Activated CD4-positive, alpha-beta T cell treated with anti-CD3 and anti-CD28 coated beads for 4 hours (primary cell): ENCODE results near the gene MCTP1.

Source experiments
- DNase-seq, 2 donors: peaks; one replicate each; pipeline ENCODE4 v3.0.0-alpha.2; 2020

The MCTP1 gene

DNA sequence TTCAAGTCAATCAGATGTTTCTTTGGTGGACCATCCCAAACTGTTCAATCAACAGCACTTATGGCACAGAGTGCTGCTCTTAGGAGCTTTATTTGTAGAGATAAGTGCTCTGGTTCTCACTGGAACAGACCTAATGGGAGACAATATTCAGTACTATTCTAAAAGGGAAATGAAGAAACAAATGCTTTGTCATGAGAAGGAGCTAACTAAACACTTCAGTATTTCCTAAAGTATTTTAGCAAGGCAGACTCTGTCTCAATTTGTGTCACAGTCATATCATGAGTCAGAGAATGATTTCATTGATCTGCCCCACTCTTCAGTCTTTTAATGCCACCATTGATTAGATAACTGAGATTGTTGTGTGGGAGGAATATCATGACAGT, 491.1 kb downstream of the MCTP1 start:
- no peak for DNase-seq

DNA sequence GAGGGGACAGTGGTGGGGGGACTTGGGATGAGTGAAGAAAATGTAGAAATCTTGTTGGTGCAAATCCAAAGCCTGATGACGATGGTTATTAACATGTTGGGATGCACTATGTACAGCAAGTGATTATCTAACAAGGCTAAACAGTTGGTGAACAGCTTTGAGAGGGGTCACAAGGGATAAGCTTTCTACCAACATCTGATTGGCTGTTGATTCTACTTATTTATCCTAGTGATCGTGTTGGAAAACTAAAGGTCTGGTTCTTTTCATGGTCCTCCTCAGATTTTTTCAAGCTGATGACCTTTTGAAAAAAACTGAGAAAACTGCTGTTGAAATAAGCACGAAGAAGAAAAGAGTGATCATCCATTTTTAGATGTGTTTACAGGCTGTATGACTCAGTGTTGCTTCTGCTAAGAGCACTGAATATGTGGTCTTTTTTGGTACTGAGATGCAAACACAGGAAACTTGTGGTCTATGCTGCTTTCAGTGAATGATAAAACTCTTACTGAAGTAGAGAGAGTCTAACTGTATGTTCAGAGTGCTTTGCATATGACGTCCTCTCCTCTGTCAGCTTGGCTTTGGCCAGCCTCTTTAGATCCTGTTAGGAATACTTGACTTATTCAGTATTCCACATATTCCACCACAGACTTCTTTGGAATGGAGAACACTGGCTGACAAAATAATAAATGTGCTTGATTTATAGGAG, 491.6 kb downstream of the MCTP1 start:
- DNase-seq: peak in 1 of 2 donors; percentile 22

GRCh38 chr5:94791829-94792228, 493.1 kb downstream of the MCTP1 start:
- DNase-seq: no peak

DNA sequence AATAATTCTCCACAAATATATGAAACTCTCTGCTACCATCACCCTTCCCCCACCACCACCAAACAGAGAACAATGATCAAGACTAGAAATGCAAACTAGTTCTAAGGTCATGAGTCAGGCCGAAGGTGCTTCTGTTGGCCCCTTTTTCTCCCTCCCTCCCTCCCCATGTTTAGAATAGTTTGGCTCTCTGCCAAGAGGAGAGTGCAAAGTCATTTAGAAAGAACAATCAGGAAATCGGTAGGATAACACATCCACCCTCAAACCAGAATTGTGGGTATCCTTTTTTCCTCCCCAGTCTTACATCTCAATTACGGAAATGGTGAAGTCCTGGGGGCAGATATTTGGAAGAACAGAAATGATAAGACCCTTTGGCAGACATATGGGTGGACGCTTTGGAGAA, 496.4 kb downstream of the MCTP1 start:
- DNase-seq: no peak

DNA sequence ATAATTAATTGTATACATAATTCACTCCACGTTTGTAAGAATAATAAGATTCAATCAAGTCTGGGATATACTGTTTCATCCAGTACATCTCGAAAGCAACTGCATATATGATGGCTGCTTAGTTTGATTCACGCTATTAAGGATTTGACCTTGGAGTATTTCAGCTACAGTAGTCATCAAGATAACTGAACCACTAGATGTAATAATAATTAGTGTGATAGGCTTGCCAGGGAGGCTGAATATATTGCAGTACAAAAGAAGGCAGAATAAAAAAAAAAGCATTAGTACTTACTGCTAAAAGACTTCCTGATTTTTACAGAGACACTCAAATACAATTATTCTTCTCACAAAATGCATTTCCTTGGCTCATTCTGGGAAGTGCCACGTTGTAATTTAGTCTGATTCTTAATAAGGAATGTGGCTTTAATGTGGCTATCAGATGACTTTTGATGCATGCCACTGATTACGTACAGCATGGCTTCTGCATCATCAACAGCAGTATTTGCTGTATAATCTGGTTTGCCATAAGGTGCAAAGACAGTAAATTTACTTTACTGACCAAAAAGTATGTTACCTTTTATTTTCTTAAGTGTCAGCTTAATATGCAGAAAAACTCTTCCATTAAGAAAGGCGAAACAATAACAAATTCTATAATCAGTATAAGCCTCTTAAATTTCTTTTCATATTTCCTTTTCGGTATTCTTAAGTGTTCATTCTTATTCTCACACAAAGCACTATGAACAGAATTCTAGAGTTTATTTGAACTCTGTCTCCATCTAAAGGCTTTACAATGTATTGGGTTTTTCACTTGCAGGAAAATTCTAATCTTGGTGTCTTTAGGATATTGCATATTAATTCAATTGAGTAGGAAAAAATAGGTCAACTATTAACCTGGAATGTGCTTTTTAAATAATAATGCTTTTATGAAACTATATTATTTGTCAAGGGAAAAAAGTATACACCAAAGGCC, 500.1 kb downstream of the MCTP1 start:
- no peak for DNase-seq

GRCh38 chr5:94782383-94782782, 502.5 kb downstream of the MCTP1 start:
- no peak for DNase-seq

DNA sequence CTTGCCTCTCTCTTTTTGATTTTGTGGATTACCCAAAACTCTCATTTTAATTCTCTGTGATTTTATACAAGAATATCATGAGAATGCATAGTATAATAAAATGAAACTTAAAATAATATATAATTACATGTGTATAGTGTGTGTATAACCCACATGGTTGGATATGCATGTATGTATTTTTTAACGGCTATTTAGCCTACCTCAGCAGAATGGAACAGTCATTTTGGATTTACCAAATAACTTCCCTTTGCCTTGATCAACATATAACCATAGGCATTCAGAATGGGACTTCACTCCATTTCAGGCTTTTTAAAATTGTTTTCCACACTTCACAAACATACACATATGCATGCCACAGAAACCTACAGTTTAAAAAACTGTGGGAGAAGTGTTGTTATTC, 505.2 kb downstream of the MCTP1 start:
- no peak for DNase-seq

DNA sequence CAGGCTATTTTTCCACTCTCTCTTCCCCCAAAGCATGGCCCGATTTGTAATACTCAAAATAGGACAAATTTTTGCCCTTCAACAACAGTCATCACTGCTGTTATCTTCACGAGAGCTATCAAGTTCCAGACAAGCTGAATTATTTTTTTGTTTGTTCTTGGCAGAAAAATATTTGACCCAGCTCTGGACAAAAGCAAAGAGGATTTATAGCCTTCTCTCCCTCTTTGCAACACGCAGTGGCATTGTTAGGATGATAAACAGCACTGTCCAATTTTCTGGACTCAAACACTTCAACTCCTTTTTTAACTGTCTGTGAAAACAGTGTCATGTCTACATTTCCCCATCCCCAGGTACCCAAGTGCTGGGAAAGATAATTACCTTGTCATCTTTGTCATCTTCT, 506.2 kb downstream of the MCTP1 start:
- no peak for DNase-seq

- no peak for DNase-seq
These were observed 506.6 kb downstream of the MCTP1 start for GRCh38 chr5:94778299-94778698.

DNA sequence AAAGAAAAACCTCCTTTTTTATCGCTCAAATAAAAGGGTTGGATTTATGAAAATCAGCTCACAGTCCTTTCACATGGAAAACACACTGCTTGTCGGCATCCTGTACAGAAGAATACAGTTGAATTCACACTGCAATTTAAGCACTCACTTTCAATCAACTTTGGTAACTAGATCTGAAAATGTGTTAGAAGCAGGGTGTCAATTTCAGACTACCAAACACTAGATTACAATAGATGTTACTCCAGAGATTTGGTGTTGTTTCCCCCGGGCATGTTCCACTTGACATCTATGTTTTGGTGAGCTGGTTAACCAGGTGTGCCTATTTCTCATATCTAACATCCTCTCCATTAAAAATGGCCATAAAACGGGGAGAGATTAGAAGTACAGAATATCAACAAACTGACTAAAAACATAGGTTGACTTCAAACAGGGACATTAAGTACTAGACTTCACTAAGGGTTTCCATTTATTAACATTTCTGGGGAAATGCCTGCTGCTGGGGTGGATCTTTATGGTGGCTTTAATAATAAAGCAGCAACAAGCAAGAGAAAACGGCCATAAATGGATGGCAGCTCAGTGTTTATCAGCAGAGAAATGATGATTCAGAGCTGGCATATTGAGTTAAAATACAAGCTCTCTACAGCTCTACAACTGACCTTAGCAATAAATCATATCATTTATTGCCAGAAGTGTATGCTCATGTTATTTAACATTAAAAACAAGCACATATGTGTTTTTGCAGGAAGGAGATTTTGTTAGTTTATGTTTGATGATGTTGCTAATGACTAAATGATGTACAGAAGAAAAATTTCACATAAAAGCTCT, 507.6 kb downstream of the MCTP1 start:
- DNase-seq: no peak

DNA sequence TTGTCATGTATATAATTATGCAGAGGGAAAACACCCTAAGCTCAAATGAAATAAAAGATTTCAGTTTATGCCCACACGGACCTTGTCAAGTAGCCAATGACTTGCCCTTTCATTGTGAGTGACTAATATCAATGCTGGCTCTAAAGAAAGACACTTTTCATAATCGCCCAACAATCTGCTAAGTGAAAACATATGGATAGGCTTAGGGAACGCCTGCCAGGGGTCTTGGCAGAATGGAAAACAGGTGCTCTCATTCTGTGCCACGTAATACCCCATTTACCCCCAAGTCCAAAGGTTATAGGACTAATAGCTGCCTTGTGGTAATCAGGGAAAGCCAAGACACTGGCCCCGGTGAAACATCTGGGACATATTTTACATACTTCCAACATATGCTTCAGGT, 508.7 kb downstream of the MCTP1 start:
- DNase-seq: no peak

- no peak for DNase-seq
These were observed 509.8 kb downstream of the MCTP1 start for GRCh38 chr5:94775088-94775487.

- DNase-seq: no peak
These were observed 513.2 kb downstream of the MCTP1 start for GRCh38 chr5:94771742-94772141.

- DNase-seq: no peak
These were observed 514.9 kb downstream of the MCTP1 start for GRCh38 chr5:94769996-94770395.

DNA sequence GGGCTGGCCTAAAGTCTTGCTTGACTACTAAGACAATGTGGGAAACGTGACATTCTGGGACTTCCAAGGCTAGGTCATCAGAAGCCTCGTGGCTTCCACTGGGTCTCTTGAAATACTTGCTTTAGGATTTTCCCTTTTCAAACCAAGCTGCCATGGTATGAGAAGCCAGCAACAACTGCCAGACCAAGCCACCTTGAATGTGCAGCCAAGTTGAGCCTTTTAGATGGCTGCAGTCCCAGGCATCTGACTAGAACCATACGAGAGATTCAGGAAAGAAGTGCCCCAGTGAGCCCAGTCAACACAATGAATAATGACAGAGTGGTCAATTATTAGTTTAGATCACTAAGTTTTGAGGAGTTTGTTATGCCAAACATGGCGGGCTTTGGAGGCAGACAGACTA, 523.1 kb downstream of the MCTP1 start:
- no peak for DNase-seq

- DNase-seq: no peak
These were observed 523.8 kb downstream of the MCTP1 start for GRCh38 chr5:94761055-94761454.

- no peak for DNase-seq
These were observed 524.9 kb downstream of the MCTP1 start for GRCh38 chr5:94759961-94760360.

- DNase-seq: no peak
These were observed 525.9 kb downstream of the MCTP1 start for GRCh38 chr5:94759022-94759421.

DNA sequence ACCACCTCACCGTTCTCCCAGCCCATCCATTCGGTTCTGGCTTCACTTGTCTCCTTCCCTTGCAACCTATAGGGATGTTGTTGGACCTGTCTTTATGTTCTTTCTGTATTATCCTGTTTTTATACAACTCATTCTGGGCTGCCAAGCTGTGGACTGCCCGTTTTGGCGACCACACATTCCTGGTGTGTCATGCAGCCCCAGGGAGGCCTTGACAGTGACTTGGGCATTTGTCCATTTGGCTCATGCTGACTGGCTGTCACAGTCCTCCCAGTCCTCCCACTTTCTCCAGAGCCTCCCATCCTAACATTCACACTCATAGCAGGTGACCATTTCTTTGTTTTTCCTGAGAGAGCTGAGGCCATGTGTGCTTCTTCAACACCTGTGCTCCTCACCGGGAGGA, 530.1 kb downstream of the MCTP1 start:
- no peak for DNase-seq

DNA sequence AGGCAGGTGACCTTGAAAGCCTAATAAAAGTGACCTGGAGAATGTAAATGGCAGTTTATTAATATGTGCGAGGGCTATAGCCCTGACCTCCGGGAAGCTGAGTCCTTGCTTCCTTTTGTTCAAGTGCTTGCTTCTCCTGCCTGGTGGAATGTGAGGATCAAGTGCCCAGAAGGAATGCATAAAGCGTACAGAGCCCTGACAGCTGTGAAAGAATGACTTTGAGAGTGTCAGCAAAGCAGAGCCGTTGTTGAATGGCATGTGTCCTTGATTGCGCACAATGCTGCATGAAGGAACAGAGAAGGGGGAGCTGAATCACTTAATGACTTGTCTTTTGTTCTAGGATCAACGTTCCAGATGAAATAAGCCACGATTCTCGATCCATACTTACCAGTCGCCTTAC, 533.4 kb downstream of the MCTP1 start:
- no peak for DNase-seq

DNA sequence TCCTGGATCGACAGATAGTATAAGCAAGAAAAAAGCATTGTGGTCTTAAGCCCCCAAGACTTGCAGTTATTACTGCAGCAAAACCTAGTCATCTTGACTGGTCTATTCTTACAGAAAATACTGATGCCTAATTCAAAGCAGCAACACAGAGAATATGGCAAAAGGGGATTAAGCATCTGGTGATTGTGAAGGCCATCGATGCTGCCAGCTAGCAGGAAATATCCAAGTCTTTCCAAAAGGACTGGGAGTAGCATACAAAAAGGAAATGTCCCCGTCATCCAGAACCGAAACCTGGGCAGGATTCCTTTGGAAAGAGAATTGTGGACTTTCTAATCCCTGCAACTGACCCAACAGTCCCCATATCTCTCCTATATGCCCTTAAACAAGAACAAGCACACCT, 534.2 kb downstream of the MCTP1 start:
- no peak for DNase-seq

DNA sequence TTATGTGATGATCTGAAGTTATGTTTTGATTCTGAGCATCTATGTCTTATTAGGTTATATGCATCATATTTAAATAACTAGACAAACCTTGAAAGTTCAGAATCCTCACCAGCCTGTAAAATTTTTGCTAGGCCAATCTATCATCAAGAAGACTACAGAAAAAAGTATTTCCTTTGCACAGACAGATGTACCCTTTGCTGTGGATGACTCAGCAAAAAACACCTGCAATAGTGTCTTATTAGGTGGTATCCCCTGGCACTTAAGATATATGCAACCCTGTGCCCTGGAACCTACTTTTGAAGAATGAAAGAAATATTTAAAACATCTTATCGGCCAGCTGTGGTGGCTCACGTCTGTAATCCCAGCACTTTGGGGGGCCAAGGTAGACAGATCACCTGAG, 535.9 kb downstream of the MCTP1 start:
- DNase-seq: no peak

GRCh38 chr5:94748212-94748611, 536.7 kb downstream of the MCTP1 start:
- DNase-seq: no peak
